ENCODE measurements around the gene HRH3. TPM values are rescaled to one million over a fixed set of nuclear protein-coding genes. Genes with fewer than 3 reads are reported as not detected.

Gene HRH3
- total RNA-seq, 1 donor, result not detected

- Histone ChIP-seq H3K27me3 (ENCODE audit: insufficient read depth, low read length) (peaks cover 24% of the 10 kb centered on the region), H3K4me1 (ENCODE audit: insufficient read depth, low read length) (peaks cover 6% of the 10 kb centered on the region), H3K9me3 (ENCODE audit: low read depth, low read length) (no peaks in the 10 kb centered on the region), H2AFZ (ENCODE audit: low read length) (no peak overlapping the region), H4K20me1 (ENCODE audit: insufficient read depth, low read length) (peaks cover 17% of the 10 kb centered on the region), H3K4me2 (ENCODE audit: insufficient read depth, low read length) (no peak overlapping the region), H3K4me3 (ENCODE audit: insufficient read depth, low read length) (no peak overlapping the region), H3K36me3 (ENCODE audit: insufficient read depth, low read length) (no peaks in the 10 kb centered on the region), H3K79me2 (ENCODE audit: insufficient read depth, low read length) (no peaks in the 10 kb centered on the region), H3K27ac (ENCODE audit: low read depth, low read length) (no peak overlapping the region)
- TF ChIP-seq CTCF (IDR thresholded peaks at IDR 0.05; ENCODE audit: extremely low read depth, low read depth, low read length), result no peak
- peak; percentile 89 for DNase-seq (ENCODE audit: insufficient read length, low spot score, missing footprints)
These were observed 9.6 kb downstream of the HRH3 start for GRCh38 chr20:62210496-62210855.

- no peak for TF ChIP-seq CTCF (IDR thresholded peaks at IDR 0.05; ENCODE audit: extremely low read depth, low read depth, low read length)
- H3K4me3 ChIP-seq (ENCODE audit: insufficient read depth, low read length), result no peak overlapping the region
- no peak overlapping the region for H3K4me2 ChIP-seq (ENCODE audit: insufficient read depth, low read length)
- H2AFZ ChIP-seq (ENCODE audit: low read length), result no peak overlapping the region
- peaks cover 23% of the 10 kb centered on the region for H3K27me3 ChIP-seq (ENCODE audit: insufficient read depth, low read length)
- peaks cover 17% of the 10 kb centered on the region for H4K20me1 ChIP-seq (ENCODE audit: insufficient read depth, low read length)
- no peaks in the 10 kb centered on the region for H3K36me3 ChIP-seq (ENCODE audit: insufficient read depth, low read length)
- no peaks in the 10 kb centered on the region for H3K79me2 ChIP-seq (ENCODE audit: insufficient read depth, low read length)
- H3K4me1 ChIP-seq (ENCODE audit: insufficient read depth, low read length), result peaks cover 6% of the 10 kb centered on the region
- DNase-seq (ENCODE audit: insufficient read length, low spot score, missing footprints), result peak; percentile 71
- no peaks in the 10 kb centered on the region for H3K9me3 ChIP-seq (ENCODE audit: low read depth, low read length)
- H3K27ac ChIP-seq (ENCODE audit: low read depth, low read length), result no peak overlapping the region
These were observed 10.1 kb downstream of the HRH3 start for GRCh38 chr20:62209850-62210495.

- Histone ChIP-seq H3K36me3 (ENCODE audit: insufficient read depth, low read length) (no peaks in the 10 kb centered on the region), H3K9me3 (ENCODE audit: low read depth, low read length) (no peaks in the 10 kb centered on the region), H3K4me2 (ENCODE audit: insufficient read depth, low read length) (no peak overlapping the region), H3K79me2 (ENCODE audit: insufficient read depth, low read length) (no peaks in the 10 kb centered on the region), H2AFZ (ENCODE audit: low read length) (no peak overlapping the region), H3K27ac (ENCODE audit: low read depth, low read length) (no peak overlapping the region), H3K27me3 (ENCODE audit: insufficient read depth, low read length) (peaks cover 14% of the 10 kb centered on the region), H4K20me1 (ENCODE audit: insufficient read depth, low read length) (peaks cover 17% of the 10 kb centered on the region), H3K4me3 (ENCODE audit: insufficient read depth, low read length) (no peak overlapping the region), H3K4me1 (ENCODE audit: insufficient read depth, low read length) (peaks cover 6% of the 10 kb centered on the region)
- TF ChIP-seq CTCF (IDR thresholded peaks at IDR 0.05; ENCODE audit: extremely low read depth, low read depth, low read length), result peak; percentile 5
- DNase-seq (ENCODE audit: insufficient read length, low spot score, missing footprints), result peak; percentile 93
These were observed 11.0 kb downstream of the HRH3 start for GRCh38 chr20:62208795-62209755.

Measured in osteoblast (primary cell).